Keratinocyte (primary cell): ENCODE measurements around the gene MZT2A.
"Not testable (repeated sequence)": the region's sequence is repeated elsewhere in the genome, so short reads cannot be mapped to it uniquely, and the experiment has no call there.

ENCODE experiments used
- EZH2 ChIP-seq: IDR thresholded peaks from one replicate; pipeline ENCODE4 v1.6.1; 2012; ENCODE audit warnings: inconsistent platforms, mild to moderate bottlenecking, low read length, moderate library complexity
- TF ChIP-seq, protein P1 (sequence below), 3 experiments: IDR thresholded peaks in 1 of 3; conservative IDR thresholded peaks in 1 of 3; optimal IDR thresholded peaks in 1 of 3; 2 replicates in 2 of 3; 3 replicates in 1 of 3; pipeline versions ENCODE3 to v1.5.1; 2011; ENCODE audit warnings: low read length in 3 of 3, mild to moderate bottlenecking in 3 of 3, moderate library complexity in 2 of 3, control low read depth in 1 of 3, inconsistent platforms in 1 of 3; ENCODE audit not compliant: insufficient read depth in 2 of 3; ENCODE audit errors: extremely low read depth in 1 of 3

GRCh38 chr2:131483981-131484820, 8.0 kb downstream of the MZT2A start:
- TF ChIP-seq, protein P1, sequence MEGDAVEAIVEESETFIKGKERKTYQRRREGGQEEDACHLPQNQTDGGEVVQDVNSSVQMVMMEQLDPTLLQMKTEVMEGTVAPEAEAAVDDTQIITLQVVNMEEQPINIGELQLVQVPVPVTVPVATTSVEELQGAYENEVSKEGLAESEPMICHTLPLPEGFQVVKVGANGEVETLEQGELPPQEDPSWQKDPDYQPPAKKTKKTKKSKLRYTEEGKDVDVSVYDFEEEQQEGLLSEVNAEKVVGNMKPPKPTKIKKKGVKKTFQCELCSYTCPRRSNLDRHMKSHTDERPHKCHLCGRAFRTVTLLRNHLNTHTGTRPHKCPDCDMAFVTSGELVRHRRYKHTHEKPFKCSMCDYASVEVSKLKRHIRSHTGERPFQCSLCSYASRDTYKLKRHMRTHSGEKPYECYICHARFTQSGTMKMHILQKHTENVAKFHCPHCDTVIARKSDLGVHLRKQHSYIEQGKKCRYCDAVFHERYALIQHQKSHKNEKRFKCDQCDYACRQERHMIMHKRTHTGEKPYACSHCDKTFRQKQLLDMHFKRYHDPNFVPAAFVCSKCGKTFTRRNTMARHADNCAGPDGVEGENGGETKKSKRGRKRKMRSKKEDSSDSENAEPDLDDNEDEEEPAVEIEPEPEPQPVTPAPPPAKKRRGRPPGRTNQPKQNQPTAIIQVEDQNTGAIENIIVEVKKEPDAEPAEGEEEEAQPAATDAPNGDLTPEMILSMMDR (optimal IDR thresholded peaks at IDR 0.05 in 1 of 3, IDR thresholded peaks at IDR 0.05 in 1 of 3, conservative IDR thresholded peaks at IDR 0.05 in 1 of 3; ENCODE audit: extremely low read depth in 1 of 3, insufficient read depth in 2 of 3, low read length in 3 of 3) = not testable (repeated sequence)
- not testable (repeated sequence) for TF ChIP-seq EZH2
